Uterus (tissue), 2 donors: ENCODE results near the gene LRRC3.

ENCODE experiments used
- CTCF ChIP-seq, 4 experiments: fragments of 200-600 bp in 2 of 4; fragments of 450-650 bp in 2 of 4; sonication (generic) in 2 of 4; IDR thresholded peaks; one replicate each; pipeline ENCODE4 v1.5.1; 2016 to 2019; ENCODE audit warnings: antibody characterized with exemption in 4 of 4, mild to moderate bottlenecking in 2 of 4, moderate library complexity in 1 of 4
- POLR2A ChIP-seq, 2 donors: fragments of 450-650 bp; IDR thresholded peaks; one replicate each; pipeline ENCODE4 v1.6.1; 2016; ENCODE audit warnings: antibody characterized with exemption in 2 of 2, mild to moderate bottlenecking in 1 of 2, moderate library complexity in 1 of 2

DNA sequence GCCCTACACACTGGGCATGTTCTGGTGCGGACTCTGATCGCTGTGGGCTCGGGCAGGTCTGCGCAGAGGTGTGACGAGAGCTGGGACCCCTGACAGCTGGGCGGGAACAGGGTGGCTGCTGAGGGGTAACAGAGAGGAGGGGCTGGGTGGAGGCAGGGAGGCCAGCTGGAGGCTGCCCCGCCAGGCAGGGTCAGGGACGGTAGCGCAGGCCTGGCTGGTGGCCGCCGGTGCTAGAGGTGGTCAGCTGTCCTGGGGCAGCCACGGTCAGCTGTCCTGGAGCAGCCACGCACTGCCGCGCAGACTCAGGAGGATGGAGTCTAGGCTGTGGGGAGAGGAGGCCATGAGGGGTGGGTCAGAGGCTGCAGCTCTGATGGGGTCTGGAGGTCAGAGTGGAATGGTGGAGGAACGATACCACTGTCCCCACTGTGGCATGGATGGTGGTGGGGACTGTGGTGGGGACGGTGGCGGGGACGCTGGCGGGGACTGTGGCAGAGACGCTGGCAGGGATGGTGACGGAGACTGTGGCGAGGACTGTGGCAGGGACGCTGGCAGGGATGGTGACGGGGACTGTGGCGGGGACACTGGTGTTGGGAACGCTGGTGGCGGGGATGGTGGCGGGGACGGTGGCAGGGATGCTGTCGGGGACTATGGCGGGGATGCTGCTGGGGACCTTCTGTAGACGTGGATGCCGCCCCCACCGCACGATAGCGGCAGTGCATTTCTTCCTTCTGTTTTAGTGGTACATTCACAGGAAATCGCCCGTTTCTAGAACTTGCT lies 21.3 kb upstream of the LRRC3 start:
- TF ChIP-seq CTCF (IDR thresholded peaks at IDR 0.05) (no peak), POLR2A (IDR thresholded peaks at IDR 0.05) (no peak)
